Stimulated activated CD4-positive, alpha-beta T cell treated with anti-CD3 and anti-CD28 coated beads, Interleukin-1b, Interleukin-23, amount 100 ng/mL, for 24 hours (primary cell): ENCODE results near the gene HS6ST1.

Source experiments
- DNase-seq, 4 experiments: peaks; one replicate each; pipeline ENCODE4 v3.0.0-alpha.2; 2020; ENCODE audit warnings: low read depth in 4 of 4, low spot score in 1 of 4

The HS6ST1 gene

GRCh38 chr2:128250229-128251025 is 68.2 kb downstream of the HS6ST1 start:
- no peak for DNase-seq

GRCh38 chr2:128249555-128249954 is 69.1 kb downstream of the HS6ST1 start:
- no peak for DNase-seq

- DNase-seq, result no peak
Observed at GRCh38 chr2:128245813-128246212, 72.9 kb downstream of the HS6ST1 start.

GRCh38 chr2:128241896-128242295 is 76.8 kb downstream of the HS6ST1 start:
- no peak for DNase-seq

- no peak for DNase-seq
Observed at GRCh38 chr2:128237911-128238697, 80.6 kb downstream of the HS6ST1 start.

- no peak for DNase-seq
Observed at GRCh38 chr2:128237081-128237534, 81.6 kb downstream of the HS6ST1 start.

GRCh38 chr2:128236491-128237035 is 82.1 kb downstream of the HS6ST1 start:
- DNase-seq, result no peak

GRCh38 chr2:128235581-128235980 is 83.1 kb downstream of the HS6ST1 start:
- DNase-seq, result no peak

- DNase-seq, result no peak
Observed at GRCh38 chr2:128234613-128235012, 84.1 kb downstream of the HS6ST1 start.

- no peak for DNase-seq
Observed at GRCh38 chr2:128233790-128234395, 84.8 kb downstream of the HS6ST1 start.

- DNase-seq, result peak; percentile 64 to 84 (median 76)
Observed at GRCh38 chr2:128232965-128233789, 85.5 kb downstream of the HS6ST1 start.

GRCh38 chr2:128228894-128229293 is 89.8 kb downstream of the HS6ST1 start:
- DNase-seq, result no peak

GRCh38 chr2:128227862-128228261 is 90.8 kb downstream of the HS6ST1 start:
- DNase-seq, result no peak

GRCh38 chr2:128219891-128220290 is 98.8 kb downstream of the HS6ST1 start:
- DNase-seq, result no peak

GRCh38 chr2:128217671-128218070 is 101.0 kb downstream of the HS6ST1 start:
- no peak for DNase-seq

GRCh38 chr2:128215897-128216642 is 102.6 kb downstream of the HS6ST1 start:
- DNase-seq, result no peak
